SK-N-SH (cell line): ENCODE data around the gene TUBA1A. TPM values are rescaled to one million over a fixed set of nuclear protein-coding genes. Genes with fewer than 3 reads are reported as not detected.

Source experiments
- CTCF ChIA-PET: fragments of 300-600, 350-600 bp; formaldehyde crosslinking; extraction: SDS; loops from one replicate; lab custom pipeline; 2021; lab: Yijun Ruan, JAX
- POLR2A ChIA-PET: fragments of 350-600 bp; sonication (Branson Sonifier 250); formaldehyde crosslinking; extraction: SDS; loops from one replicate; lab custom pipeline; 2020; ENCODE audit warnings: antibody characterized with exemption, inconsistent platforms; lab: Yijun Ruan, JAX
- DNase-seq: peaks from one replicate; pipeline ENCODE4 v3.0.0; 2012
- H2AFZ ChIP-seq: fragments of 200-600 bp; sonication (generic); 2 replicates; pipeline ENCODE4 v1.8.1; 2016; ENCODE audit warnings: antibody characterized with exemption, mild to moderate bottlenecking, low read depth
- H3F3A ChIP-seq: fragments of 200-600 bp; sonication (generic); replicated peaks from 2 replicates; pipeline ENCODE3; 2016; ENCODE audit warnings: antibody characterized with exemption, mild to moderate bottlenecking; ENCODE audit not compliant: insufficient read depth
- H3K27ac ChIP-seq, 2 experiments: fragments of 200-500 bp in 1 of 2; fragments of 200-600 bp in 1 of 2; sonication (Bioruptor generic) in 1 of 2; sonication (generic), shearing (Covaris generic) in 1 of 2; 2 replicates each; pipeline versions ENCODE4 v1.5.1 to v1.6.1; 2014 to 2016; ENCODE audit warnings: low read depth in 2 of 2, inconsistent platforms in 1 of 2, low read length in 1 of 2, mild to moderate bottlenecking in 1 of 2, mixed read lengths in 1 of 2
- H3K27me3 ChIP-seq: fragments of 200-600 bp; sonication (generic), shearing (Covaris generic); 2 replicates; pipeline ENCODE4 v1.6.1; 2016; ENCODE audit warnings: mixed run types; ENCODE audit not compliant: insufficient read depth
- H3K36me3 ChIP-seq, 2 experiments: fragments of 200-500 bp in 1 of 2; fragments of 200-600 bp in 1 of 2; sonication (Bioruptor generic) in 1 of 2; sonication (generic) in 1 of 2; replicated peaks in 1 of 2; 2 replicates each; pipeline versions ENCODE3 to v1.5.1; 2014 to 2016; ENCODE audit warnings: low read length in 1 of 2, mild to moderate bottlenecking in 1 of 2; ENCODE audit not compliant: insufficient read depth in 2 of 2, control insufficient read depth in 1 of 2
- H3K4me1 ChIP-seq, 2 experiments: fragments of 200-500 bp in 1 of 2; fragments of 200-600 bp in 1 of 2; sonication (Bioruptor generic) in 1 of 2; sonication (generic), shearing (Covaris generic) in 1 of 2; 2 replicates each; pipeline versions ENCODE4 v1.5.1 to v1.6.1; 2014 to 2016; ENCODE audit warnings: low read depth in 1 of 2, low read length in 1 of 2, mixed run types in 1 of 2; ENCODE audit not compliant: insufficient read depth in 2 of 2, control insufficient read depth in 1 of 2
- H3K4me2 ChIP-seq: fragments of 200-600 bp; sonication (generic), shearing (Covaris generic); 2 replicates; pipeline ENCODE4 v1.6.1; 2017; ENCODE audit warnings: mixed run types
- H3K4me3 ChIP-seq, 2 experiments: fragments of 200-500 bp in 1 of 2; fragments of 200-600 bp in 1 of 2; sonication (Bioruptor generic) in 1 of 2; sonication (generic), shearing (Covaris generic) in 1 of 2; 2 replicates each; pipeline versions ENCODE4 v1.5.1 to v1.8.1; 2014 to 2016; ENCODE audit warnings: low read depth in 2 of 2, inconsistent platforms in 1 of 2, low read length in 1 of 2, mild to moderate bottlenecking in 1 of 2, mixed read lengths in 1 of 2, moderate library complexity in 1 of 2
- H3K79me2 ChIP-seq: fragments of 200-600 bp; sonication (generic); 2 replicates; pipeline ENCODE4 v1.8.1; 2017; ENCODE audit warnings: mild to moderate bottlenecking; ENCODE audit not compliant: insufficient read depth
- H3K9ac ChIP-seq: fragments of 200-600 bp; sonication (generic); 2 replicates; pipeline ENCODE4 v1.6.1; 2017; ENCODE audit warnings: mixed run types
- H3K9me2 ChIP-seq: fragments of 200-600 bp; sonication (generic); 2 replicates; pipeline ENCODE4 v1.6.1; 2017; ENCODE audit warnings: mixed run types
- H3K9me3 ChIP-seq: fragments of 200-600 bp; sonication (generic); 2 replicates; pipeline ENCODE4 v1.6.1; 2017; ENCODE audit warnings: mixed run types, mild to moderate bottlenecking, moderate library complexity
- H4K20me1 ChIP-seq: fragments of 200-600 bp; sonication (generic); 2 replicates; pipeline ENCODE4 v1.6.1; 2017; ENCODE audit warnings: mild to moderate bottlenecking, mixed run types; ENCODE audit not compliant: insufficient read depth
- CTCF ChIP-seq: fragments of 200-600 bp; sonication (generic); IDR thresholded peaks from 2 replicates; pipeline ENCODE4 v1.6.1; 2017; ENCODE audit warnings: antibody characterized with exemption, mild to moderate bottlenecking, moderate library complexity
- EP300 ChIP-seq, 2 experiments: IDR thresholded peaks; 2 replicates each; pipeline versions ENCODE4 v1.4.0 to v1.6.1; 2012; ENCODE audit warnings: borderline replicate concordance in 1 of 2, low read depth in 1 of 2, low read length in 1 of 2
- EZH2phosphoT487 ChIP-seq: fragments of 200-600 bp; sonication (generic); IDR thresholded peaks from 2 replicates; pipeline ENCODE4 v1.6.1; 2017; ENCODE audit warnings: low read depth, mixed run types, mild to moderate bottlenecking, antibody characterized with exemption, moderate library complexity, borderline replicate concordance
- FOSL2 ChIP-seq: IDR thresholded peaks from 2 replicates; pipeline ENCODE4 v1.4.0; 2012; ENCODE audit warnings: low read depth, mild to moderate bottlenecking, moderate library complexity, borderline replicate concordance
- FOXJ3 ChIP-seq: sonication (generic); formaldehyde crosslinking; IDR thresholded peaks from 2 replicates; pipeline ENCODE4 v1.5.1; 2020; ENCODE audit warnings: mild to moderate bottlenecking, missing genetic modification reagents
- GABPA ChIP-seq: IDR thresholded peaks from 2 replicates; pipeline ENCODE4 v1.4.0; 2012; ENCODE audit warnings: low read depth, mild to moderate bottlenecking
- GATA2 ChIP-seq: sonication (generic); formaldehyde crosslinking; IDR thresholded peaks from 2 replicates; pipeline ENCODE4 v1.5.0; 2020; ENCODE audit warnings: mild to moderate bottlenecking, missing genetic modification reagents
- JUND ChIP-seq: IDR thresholded peaks from 2 replicates; pipeline ENCODE4 v1.4.0; 2012
- MAX ChIP-seq: IDR thresholded peaks from 2 replicates; pipeline ENCODE4 v1.4.0; 2012; ENCODE audit warnings: low read depth
- MEF2A ChIP-seq: IDR thresholded peaks from 2 replicates; pipeline ENCODE4 v1.4.0; 2012; ENCODE audit warnings: low read depth, borderline replicate concordance
- POLR2AphosphoS5 ChIP-seq: IDR thresholded peaks from 2 replicates; pipeline ENCODE4 v1.6.1; 2012; ENCODE audit warnings: low read depth, low read length
- RAD21 ChIP-seq: IDR thresholded peaks from 2 replicates; pipeline ENCODE4 v1.6.1; 2012; ENCODE audit warnings: mild to moderate bottlenecking, low read length
- SIN3A ChIP-seq: IDR thresholded peaks from 2 replicates; pipeline ENCODE4 v1.6.1; 2012; ENCODE audit warnings: low read depth, mild to moderate bottlenecking, low read length, moderate library complexity, borderline replicate concordance
- SMC3 ChIP-seq: IDR thresholded peaks from 2 replicates; pipeline ENCODE4 v1.6.1; 2012; ENCODE audit warnings: low read depth, low read length, improper control_type of control experiment
- TAF1 ChIP-seq: IDR thresholded peaks from 2 replicates; pipeline ENCODE4 v1.6.1; 2012; ENCODE audit warnings: low read depth, mild to moderate bottlenecking, low read length, moderate library complexity, borderline replicate concordance
- TCF12 ChIP-seq: IDR thresholded peaks from 2 replicates; pipeline ENCODE4 v1.4.0; 2012
- USF1 ChIP-seq: IDR thresholded peaks from 2 replicates; pipeline ENCODE4 v1.4.0; 2012; ENCODE audit warnings: low read depth, borderline replicate concordance
- WGBS: methylation state at CpG from one replicate; pipeline ENCODE4 v1.1.6; 2017; ENCODE audit warnings: low lambda C conversion rate; 5-methylcytosine and 5-hydroxymethylcytosine counted together
- polyA plus RNA-seq, 3 experiments: library from polyadenylated mRNA; depleted of rRNA; stranded (reverse); fragments of >200 nt; gene quantifications; 2 replicates each; pipeline ENCODE4 v1.2.3, GENCODE V29; 2012
- TF ChIP-seq, protein P1 (sequence below): IDR thresholded peaks from 2 replicates; pipeline ENCODE4; 2012
- TF ChIP-seq, protein P2 (sequence below): IDR thresholded peaks from 2 replicates; pipeline ENCODE4 v1.4.0; 2012; ENCODE audit warnings: low read depth, borderline replicate concordance

Gene TUBA1A
- polyA plus RNA-seq, 1 of the 3 experiments (the other 2 are of a cell fraction), result 1,427 TPM

DNA sequence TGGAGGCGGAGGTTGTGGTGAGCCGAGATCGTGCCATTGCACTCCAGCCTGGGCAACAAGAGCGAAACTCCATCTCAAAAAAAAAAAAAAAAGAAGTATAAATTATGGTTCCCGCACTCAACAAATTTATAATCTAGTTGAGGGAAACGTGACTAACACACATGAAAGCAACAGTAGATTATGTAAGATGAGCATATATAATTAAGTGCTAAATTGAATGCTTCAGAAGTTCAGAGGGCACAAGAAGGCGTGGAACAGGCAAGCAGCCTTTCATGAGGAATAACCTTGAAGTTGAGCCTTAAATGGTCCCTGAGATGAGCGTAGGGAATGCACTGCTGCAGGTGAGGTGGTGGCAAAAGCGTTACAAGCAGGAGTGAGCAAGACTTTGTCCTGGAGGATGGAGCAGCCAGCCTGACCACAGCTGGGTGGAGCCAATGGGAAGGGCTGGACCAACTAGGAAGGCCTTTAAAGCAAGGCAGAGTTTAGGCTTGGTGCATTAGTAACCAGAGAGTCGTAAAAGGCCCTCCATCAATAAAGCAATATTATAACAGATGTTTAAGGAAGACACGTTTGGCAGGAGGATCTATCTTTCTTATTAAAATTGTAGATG lies 30.6 kb upstream of the TUBA1A start:
- H3K27me3 ChIP-seq, result no peaks in the 10 kb centered on the region
- no peak for TF ChIP-seq EZH2phosphoT487
- no peak for TF ChIP-seq EP300 (IDR thresholded peaks at IDR 0.05; ENCODE audit: borderline replicate concordance in 1 of 2, low read depth in 1 of 2, low read length in 1 of 2)
- no peak for TF ChIP-seq SMC3
- no peak for TF ChIP-seq FOXJ3 (CRISPR knock-in tag)
- no peak for TF ChIP-seq USF1
- TF ChIP-seq CTCF, result no peak
- no peak for TF ChIP-seq TAF1
- TF ChIP-seq MEF2A, result no peak
- no peak for TF ChIP-seq POLR2AphosphoS5
- TF ChIP-seq JUND, result no peak
- TF ChIP-seq FOSL2, result no peak
- no peak for TF ChIP-seq SIN3A
- no peak for TF ChIP-seq GABPA
- no peak for TF ChIP-seq TCF12
- no peak for TF ChIP-seq MAX
- no peak for TF ChIP-seq GATA2 (CRISPR knock-in tag)
- TF ChIP-seq RAD21, result no peak
- TF ChIP-seq, protein P1, sequence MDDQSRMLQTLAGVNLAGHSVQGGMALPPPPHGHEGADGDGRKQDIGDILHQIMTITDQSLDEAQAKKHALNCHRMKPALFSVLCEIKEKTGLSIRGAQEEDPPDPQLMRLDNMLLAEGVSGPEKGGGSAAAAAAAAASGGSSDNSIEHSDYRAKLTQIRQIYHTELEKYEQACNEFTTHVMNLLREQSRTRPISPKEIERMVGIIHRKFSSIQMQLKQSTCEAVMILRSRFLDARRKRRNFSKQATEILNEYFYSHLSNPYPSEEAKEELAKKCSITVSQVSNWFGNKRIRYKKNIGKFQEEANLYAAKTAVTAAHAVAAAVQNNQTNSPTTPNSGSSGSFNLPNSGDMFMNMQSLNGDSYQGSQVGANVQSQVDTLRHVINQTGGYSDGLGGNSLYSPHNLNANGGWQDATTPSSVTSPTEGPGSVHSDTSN, result no peak
- TF ChIP-seq, protein P2, sequence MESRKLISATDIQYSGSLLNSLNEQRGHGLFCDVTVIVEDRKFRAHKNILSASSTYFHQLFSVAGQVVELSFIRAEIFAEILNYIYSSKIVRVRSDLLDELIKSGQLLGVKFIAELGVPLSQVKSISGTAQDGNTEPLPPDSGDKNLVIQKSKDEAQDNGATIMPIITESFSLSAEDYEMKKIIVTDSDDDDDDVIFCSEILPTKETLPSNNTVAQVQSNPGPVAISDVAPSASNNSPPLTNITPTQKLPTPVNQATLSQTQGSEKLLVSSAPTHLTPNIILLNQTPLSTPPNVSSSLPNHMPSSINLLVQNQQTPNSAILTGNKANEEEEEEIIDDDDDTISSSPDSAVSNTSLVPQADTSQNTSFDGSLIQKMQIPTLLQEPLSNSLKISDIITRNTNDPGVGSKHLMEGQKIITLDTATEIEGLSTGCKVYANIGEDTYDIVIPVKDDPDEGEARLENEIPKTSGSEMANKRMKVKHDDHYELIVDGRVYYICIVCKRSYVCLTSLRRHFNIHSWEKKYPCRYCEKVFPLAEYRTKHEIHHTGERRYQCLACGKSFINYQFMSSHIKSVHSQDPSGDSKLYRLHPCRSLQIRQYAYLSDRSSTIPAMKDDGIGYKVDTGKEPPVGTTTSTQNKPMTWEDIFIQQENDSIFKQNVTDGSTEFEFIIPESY, result no peak
- H3K4me3 ChIP-seq, result no peak overlapping the region
- CTCF ChIA-PET, result interaction anchor here (1.5 kb wide), 1 partner anchor 15 kb away, joined by 4 read pairs; no protein-coding TSS in a partner anchor
- no peak overlapping the region for H3K4me2 ChIP-seq
- WGBS, result 95% methylated on average over 11 of the region's 11 CpGs
- H3F3A ChIP-seq, result peaks cover 19% of the 10 kb centered on the region
- DNase-seq, result no peak
- no peaks in the 10 kb centered on the region for H3K36me3 ChIP-seq
- H3K79me2 ChIP-seq, result no peaks in the 10 kb centered on the region
- H2AFZ ChIP-seq, result peak overlapping the region; percentile 9; the same call in 1 of the 2 replicates
- H3K9me3 ChIP-seq, result no peaks in the 10 kb centered on the region
- POLR2A ChIA-PET, result no interaction called here
- no peak overlapping the region for H3K27ac ChIP-seq
- H3K9ac ChIP-seq, result no peak overlapping the region
- H4K20me1 ChIP-seq, result no peaks in the 10 kb centered on the region
- no peaks in the 10 kb centered on the region for H3K9me2 ChIP-seq
- H3K4me1 ChIP-seq, result peaks cover 13 to 16% of the 10 kb centered on the region in 2 experiments; a peak in 3 of 4 replicates
